K562 (cell line): ENCODE data around the gene RNU5D-1. TPM values are rescaled to one million over a fixed set of nuclear protein-coding genes. Genes with fewer than 3 reads are reported as not detected.
A peak's percentile ranks its signal among the peaks of the same experiment; 100 is the strongest.

Experiments
- ATAC-seq: fragments of 200-7000 bp; cut with Tn5 transposase; 3 replicates; pipeline ENCODE4 v1.9.1; 2020; ENCODE audit warnings: moderate library complexity
- BruUV-seq: library from RNA; stranded (reverse); fragments of 400-500 nt; replicated peaks from 2 replicates; lab custom pipeline; 2021; lab: Mats Ljungman, UMichigan
- CTCF ChIA-PET: fragments of 300-600 bp; formaldehyde crosslinking; extraction: SDS; loops from one replicate; lab custom pipeline; 2021; ENCODE audit warnings: low intra/inter-chr PET ratio; lab: Yijun Ruan, JAX
- POLR2A ChIA-PET: fragments of 300-600, 350-650 bp; sonication (Branson Sonifier 250); formaldehyde crosslinking; extraction: SDS; loops from one replicate; lab custom pipeline; 2021; ENCODE audit warnings: antibody characterized with exemption, inconsistent platforms; lab: Yijun Ruan, JAX
- DNase-seq, 4 experiments: peaks; one replicate each; pipeline versions ENCODE4 v3.0.0 to v3.0.0-alpha.2; 2011 to 2018; ENCODE audit warnings: low spot score in 3 of 4, mixed read lengths in 3 of 4; ENCODE audit errors: extremely low read depth in 1 of 4
- FAIRE-seq: peaks from 2 replicates; lab custom pipeline; 2011; peaks lifted over from hg19 to GRCh38; lab: Jason Lieb, UNC
- H2AFZ ChIP-seq: 2 replicates; pipeline ENCODE4 v1.6.0; 2011; ENCODE audit warnings: low read depth, low read length, control low read depth, inconsistent platforms
- H3K27ac ChIP-seq: fragments of 200-600 bp; 3 replicates; pipeline ENCODE4 v1.8.0; 2011; ENCODE audit warnings: low read depth, mild to moderate bottlenecking, control low read depth, inconsistent platforms, low read length, moderate library complexity, mixed read lengths; ENCODE audit errors: extremely low read depth
- H3K27me3 ChIP-seq, 2 experiments: fragments of 300-600 bp in 1 of 2; 2 replicates in 1 of 2; 3 replicates in 1 of 2; pipeline versions ENCODE4 v1.6.0 to v1.8.0; 2011; ENCODE audit warnings: inconsistent platforms in 2 of 2, low read length in 2 of 2, mild to moderate bottlenecking in 1 of 2, mixed read lengths in 1 of 2, moderate library complexity in 1 of 2; ENCODE audit not compliant: control insufficient read depth in 2 of 2, insufficient read depth in 2 of 2
- H3K36me3 ChIP-seq: fragments of 300-600 bp; 3 replicates; pipeline ENCODE4 v1.8.0; 2011; ENCODE audit warnings: mild to moderate bottlenecking, low read length, inconsistent platforms; ENCODE audit not compliant: control insufficient read depth, insufficient read depth
- H3K4me1 ChIP-seq, 2 experiments: fragments of 200-600 bp in 1 of 2; replicated peaks in 1 of 2; 2 replicates in 1 of 2; 3 replicates in 1 of 2; pipeline versions ENCODE4 v1.5.1 to v1.8.0; 2011; ENCODE audit warnings: inconsistent platforms in 2 of 2, low read length in 2 of 2, mild to moderate bottlenecking in 1 of 2, mixed read lengths in 1 of 2, moderate library complexity in 1 of 2; ENCODE audit not compliant: control insufficient read depth in 2 of 2, insufficient read depth in 2 of 2
- H3K4me2 ChIP-seq: 2 replicates; pipeline ENCODE4 v1.6.1; 2011; ENCODE audit warnings: low read length, control low read depth, inconsistent platforms, mixed read lengths; ENCODE audit not compliant: insufficient read depth
- H3K4me3 ChIP-seq: fragments of 200-600 bp; sonication (generic), shearing (Covaris generic); 2 replicates; pipeline ENCODE4 v1.5.1; 2016; ENCODE audit warnings: control low read depth, inconsistent platforms
- H3K79me2 ChIP-seq: fragments of 200-600 bp; 3 replicates; pipeline ENCODE4 v1.8.0; 2011; ENCODE audit warnings: low read length, inconsistent platforms; ENCODE audit not compliant: control insufficient read depth, insufficient read depth
- H3K9ac ChIP-seq, 2 experiments: 2 replicates each; pipeline versions ENCODE4 v1.6.0 to v1.6.1; 2011; ENCODE audit warnings: low read depth in 2 of 2, low read length in 2 of 2, control low read depth in 1 of 2, inconsistent platforms in 1 of 2, mild to moderate bottlenecking in 1 of 2, mixed read lengths in 1 of 2; ENCODE audit not compliant: insufficient read depth in 1 of 2
- H3K9me1 ChIP-seq: one replicate; pipeline ENCODE4 v1.6.0; 2011; ENCODE audit warnings: inconsistent platforms, mild to moderate bottlenecking, low read length, moderate library complexity; ENCODE audit not compliant: control insufficient read depth, insufficient read depth
- H3K9me3 ChIP-seq: replicated peaks from 2 replicates; pipeline ENCODE4 v1.5.1; 2011; ENCODE audit warnings: low read depth, low read length, inconsistent platforms; ENCODE audit not compliant: control insufficient read depth, insufficient read depth
- H4K20me1 ChIP-seq: replicated peaks from 2 replicates; pipeline ENCODE4 v1.6.1; 2011; ENCODE audit warnings: low read length, inconsistent platforms, mixed read lengths; ENCODE audit not compliant: control insufficient read depth, insufficient read depth
- HINFP ChIP-seq: fragments of 450-650 bp; conservative IDR thresholded peaks from 2 replicates; pipeline ENCODE4 v1.6.1; 2016; ENCODE audit warnings: missing genetic modification characterization, low read depth, mild to moderate bottlenecking, control low read depth, missing compliant biosample characterization
- JUND ChIP-seq, 2 experiments: IDR thresholded peaks; 2 replicates in 1 of 2; 3 replicates in 1 of 2; pipeline ENCODE4 v1.6.1; 2011; ENCODE audit warnings: borderline replicate concordance in 2 of 2, low read depth in 2 of 2, low read length in 2 of 2, improper control_type of control experiment in 1 of 2, missing biosample characterization in 1 of 2, missing genetic modification characterization in 1 of 2, missing genetic modification reagents in 1 of 2
- NFIC ChIP-seq: fragments of 450-650 bp; IDR thresholded peaks from 2 replicates; pipeline ENCODE4 v1.6.1; 2017; ENCODE audit warnings: mild to moderate bottlenecking, inconsistent platforms
- ZBTB5 ChIP-seq: fragments of 450-650 bp; IDR thresholded peaks from 2 replicates; pipeline ENCODE4 v1.6.1; 2017; ENCODE audit warnings: antibody characterized with exemption
- WGBS: fragments of 100-300 bp; shearing (Covaris generic); methylation state at CpG from one replicate; pipeline ENCODE4 v1.1.6; 2016; ENCODE audit warnings: low coverage, mixed read lengths; ENCODE audit not compliant: insufficient coverage; ENCODE audit errors: missing lambda C conversion rate; 5-methylcytosine and 5-hydroxymethylcytosine counted together
- in situ Hi-C: fragments of 300-500 bp; cut with MboI; formaldehyde crosslinking; loops from 4 replicates; pipeline ENCODE4 v1.15.0; 2018; ENCODE audit warnings: inconsistent platforms, mixed read lengths
- intact Hi-C: fragments of 100-400 bp; cut with micrococcal nuclease; formaldehyde crosslinking; loops from 2 replicates; pipeline ENCODE4 v1.14.2; 2022
- polyA plus RNA-seq, 8 experiments: library from polyadenylated mRNA; depleted of rRNA in 4 of 8; stranded (reverse) in 5 of 8; unstranded in 3 of 8; fragments of >200 nt; fragmentation: Nextera tagmentation in 2 of 8; fragmentation: Illumina TruSeq in 1 of 8; extraction: Ambion mirVana in 2 of 8; extraction: Trizol in 1 of 8; gene quantifications; 2 replicates each; pipeline versions ENCODE4 v1.2.1 to v1.2.3, GENCODE V29; 2011 to 2014; ENCODE audit warnings: inconsistent platforms in 1 of 8, missing spikeins in 1 of 8
- total RNA-seq, 7 experiments: library from RNA; depleted of rRNA in 6 of 7; stranded (reverse); fragments of >200 nt in 6 of 7; fragmentation: Illumina TruSeq in 2 of 7; extraction: Trizol in 2 of 7; gene quantifications; 2 replicates each; pipeline versions ENCODE4 v1.2.1 to v1.2.3, GENCODE V29; 2011 to 2021; ENCODE audit warnings: low replicate concordance in 1 of 7
- TF ChIP-seq, protein P1 (sequence below): IDR thresholded peaks from 2 replicates; pipeline ENCODE4 v1.6.1; 2011; ENCODE audit not compliant: insufficient read length; ENCODE audit errors: extremely low read depth

Gene RNU5D-1
- total and polyA plus RNA-seq, 9 of the 15 experiments (the other 6 are each of a cell fraction or from before 2014, with no cell fraction given), result under 0.01 TPM; not detected in 8

DNA sequence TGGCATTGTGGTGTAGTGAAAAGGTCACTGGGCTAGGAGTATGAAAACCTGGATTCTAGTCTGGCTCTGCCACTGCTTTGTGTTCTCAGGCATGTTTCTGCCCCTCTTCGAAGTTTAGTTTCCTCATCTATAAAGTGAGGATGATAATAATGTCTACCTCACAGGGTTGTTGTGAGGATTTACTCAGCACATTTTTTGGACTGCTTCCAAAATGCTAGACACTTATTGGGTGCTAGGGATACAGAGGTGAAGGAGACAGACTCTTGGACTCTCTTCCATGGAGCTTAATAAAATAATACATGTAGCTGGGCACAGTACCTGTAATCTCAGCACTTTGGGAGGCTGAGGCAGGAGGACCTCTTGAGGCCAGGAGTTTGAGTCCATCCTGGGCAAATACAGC is 12.2 kb upstream of the RNU5D-1 start:
- H3K27ac ChIP-seq, result peak overlapping the region; percentile 39; the same call in 1 of the 3 replicates
- H3K4me1 ChIP-seq, result peaks cover 13 to 25% of the 10 kb centered on the region in 2 experiments; a peak in 4 of 5 replicates
- H4K20me1 ChIP-seq, result no peaks in the 10 kb centered on the region
- WGBS, result 62% methylated on average over 1 of the region's 1 CpG
- H3K36me3 ChIP-seq, result peaks cover 68% of the 10 kb centered on the region
- H3K4me3 ChIP-seq, result no peak overlapping the region
- intact Hi-C loops, result no loop called here
- BruUV-seq, result no TSS peak
- ATAC-seq, result no peak
- H3K27me3 ChIP-seq, result no peaks in the 10 kb centered on the region
- H3K9ac ChIP-seq, result peak overlapping the region; percentile 25 to 91; a peak in 2 of 4 replicates
- DNase-seq, result no peak
- H3K4me2 ChIP-seq, result peak overlapping the region; percentile 53
- H3K9me3 ChIP-seq, result no peaks in the 10 kb centered on the region
- CTCF ChIA-PET, result no interaction called here
- FAIRE-seq, result no peak
- no peak overlapping the region for H2AFZ ChIP-seq
- in situ Hi-C loops, result no loop called here
- TF ChIP-seq ZBTB5 (no peak), NFIC (peak; percentile 74), JUND (IDR thresholded peaks at IDR 0.05; ENCODE audit: borderline replicate concordance, low read depth, low read length) (no peak), JUND (tag; IDR thresholded peaks at IDR 0.05; ENCODE audit: borderline replicate concordance, low read depth, low read length) (no peak), HINFP (tag) (no peak)
- TF ChIP-seq, protein P1, sequence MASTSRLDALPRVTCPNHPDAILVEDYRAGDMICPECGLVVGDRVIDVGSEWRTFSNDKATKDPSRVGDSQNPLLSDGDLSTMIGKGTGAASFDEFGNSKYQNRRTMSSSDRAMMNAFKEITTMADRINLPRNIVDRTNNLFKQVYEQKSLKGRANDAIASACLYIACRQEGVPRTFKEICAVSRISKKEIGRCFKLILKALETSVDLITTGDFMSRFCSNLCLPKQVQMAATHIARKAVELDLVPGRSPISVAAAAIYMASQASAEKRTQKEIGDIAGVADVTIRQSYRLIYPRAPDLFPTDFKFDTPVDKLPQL, result no peak
- TF ChIP-seq, all 486 proteins: peak for 1
- no peaks in the 10 kb centered on the region for H3K9me1 ChIP-seq
- peaks cover 66% of the 10 kb centered on the region for H3K79me2 ChIP-seq
- POLR2A ChIA-PET, result interaction anchor here (0.8 to 14.7 kb wide), 13 partner anchors 8 to 111 kb away, joined by 3 to 199 read pairs (median 5); partner anchors contain the start of genes PLK3, RNU5D-1 and RPS8
